ENCODE measurements around the gene MAP4K1.

The MAP4K1 gene

DNA sequence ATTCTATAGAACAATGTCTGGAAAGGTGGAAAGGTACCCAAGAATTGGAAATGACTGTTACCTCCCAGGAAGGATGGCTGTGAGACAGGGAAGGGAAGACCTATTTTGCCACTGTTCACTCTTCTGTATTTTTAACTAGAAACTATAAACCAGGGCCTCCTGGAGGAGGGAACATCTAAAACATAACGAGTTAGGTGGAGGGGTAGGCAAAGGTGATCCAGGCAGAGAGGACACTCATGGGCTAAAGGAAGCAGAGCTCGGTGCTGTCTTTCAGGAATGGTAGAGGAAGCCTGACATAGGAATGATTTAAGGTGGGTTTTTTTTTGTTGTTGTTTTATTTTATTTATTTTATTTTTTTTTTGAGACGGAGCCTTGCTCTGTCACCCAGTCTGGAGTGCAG is 7.1 kb upstream of the MAP4K1 start:
- TF ChIP-seq CTCF (conservative IDR thresholded peaks at IDR 0.05; ENCODE audit: control insufficient read depth, insufficient read depth, low read depth, low read length), result no peak
- DNase-seq (ENCODE audit: low read depth), result no peak
- no peak overlapping the region for H3K4me3 ChIP-seq (ENCODE audit: control insufficient read depth, low read depth, low read length)

- peak overlapping the region; percentile 87 for H3K4me3 ChIP-seq (ENCODE audit: control insufficient read depth, low read depth, low read length)
- DNase-seq (ENCODE audit: low read depth), result no peak
- TF ChIP-seq CTCF (conservative IDR thresholded peaks at IDR 0.05; ENCODE audit: control insufficient read depth, insufficient read depth, low read depth, low read length), result no peak
Measured at GRCh38 chr19:38619361-38620174, 1.8 kb upstream of the MAP4K1 start.

DNA sequence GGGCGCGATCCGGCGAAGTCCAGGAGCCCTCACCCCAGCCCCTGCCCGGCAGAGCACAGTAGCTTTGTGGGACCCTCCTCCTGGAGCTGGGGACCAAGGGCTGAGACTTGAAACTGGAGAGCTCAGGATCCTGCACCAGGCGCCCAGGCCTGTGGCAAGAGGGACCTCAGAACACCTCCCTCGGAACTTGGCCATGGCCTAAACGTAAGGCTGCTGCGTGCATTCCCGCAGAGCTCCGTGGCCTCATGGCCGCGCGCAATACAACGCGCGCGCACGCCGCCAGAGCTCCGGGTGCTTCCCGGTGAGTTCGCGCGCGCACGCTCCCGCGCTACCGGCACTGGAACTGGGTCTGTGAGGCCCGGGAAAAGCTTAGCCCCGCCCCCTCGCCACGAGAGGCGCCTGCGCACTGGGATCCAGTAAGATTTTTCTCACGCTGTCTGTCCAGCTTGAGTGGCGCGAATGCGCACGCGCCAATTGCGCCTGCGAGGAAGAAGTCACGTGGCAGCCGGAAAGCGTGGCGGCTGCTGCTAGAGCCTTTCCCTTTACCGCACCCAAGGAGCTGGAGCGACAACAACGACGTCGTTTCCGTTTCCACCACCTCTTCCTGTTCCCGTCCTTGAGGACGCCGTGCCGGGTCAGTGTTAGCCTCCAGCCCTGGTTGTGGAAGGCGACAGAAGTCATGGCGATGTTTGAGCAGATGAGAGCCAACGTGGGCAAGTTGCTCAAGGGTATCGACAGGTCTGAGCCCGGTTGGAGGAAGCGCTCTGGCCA is 1.0 kb upstream of the MAP4K1 start, which contains the start of gene EIF3K:
Gene EIF3K (plus strand): TSS at position 599 of the 771 bp plus-strand sequence. CDS start 81 bp downstream, at position 680.
- no peak for TF ChIP-seq CTCF (conservative IDR thresholded peaks at IDR 0.05; ENCODE audit: control insufficient read depth, insufficient read depth, low read depth, low read length)
- DNase-seq (ENCODE audit: low read depth), result peak; percentile 99
- H3K4me3 ChIP-seq (ENCODE audit: control insufficient read depth, low read depth, low read length), result peak within 1 kb of the TSS; percentile 87

DNA sequence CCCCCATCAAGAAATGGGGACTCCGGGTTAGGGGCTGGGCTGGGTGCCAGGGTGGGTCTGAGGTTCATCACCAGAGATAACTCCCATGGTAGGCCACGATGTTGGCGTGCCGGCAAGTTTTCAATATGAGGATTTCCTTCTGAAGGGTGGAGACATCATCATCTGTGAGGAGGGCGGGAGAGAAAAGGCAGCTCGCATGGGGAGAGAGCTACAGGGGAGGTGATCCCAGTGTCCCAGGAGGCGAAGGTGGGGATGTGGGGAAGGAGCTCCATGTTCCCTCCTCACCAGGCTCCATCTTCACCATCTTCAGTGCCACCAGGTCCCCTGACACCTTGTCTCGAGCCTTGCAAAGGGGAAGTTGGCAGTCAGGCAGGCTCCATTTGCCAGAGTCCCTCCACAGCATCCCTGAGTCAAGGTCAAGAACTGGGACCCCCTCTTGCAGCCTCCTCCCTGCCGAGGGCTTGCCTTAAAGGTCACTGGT is 430 bp downstream of the MAP4K1 start:
- no peak for TF ChIP-seq CTCF (conservative IDR thresholded peaks at IDR 0.05; ENCODE audit: control insufficient read depth, insufficient read depth, low read depth, low read length)
- H3K4me3 ChIP-seq (ENCODE audit: control insufficient read depth, low read depth, low read length), result no peak overlapping the region
- DNase-seq (ENCODE audit: low read depth), result no peak

DNA sequence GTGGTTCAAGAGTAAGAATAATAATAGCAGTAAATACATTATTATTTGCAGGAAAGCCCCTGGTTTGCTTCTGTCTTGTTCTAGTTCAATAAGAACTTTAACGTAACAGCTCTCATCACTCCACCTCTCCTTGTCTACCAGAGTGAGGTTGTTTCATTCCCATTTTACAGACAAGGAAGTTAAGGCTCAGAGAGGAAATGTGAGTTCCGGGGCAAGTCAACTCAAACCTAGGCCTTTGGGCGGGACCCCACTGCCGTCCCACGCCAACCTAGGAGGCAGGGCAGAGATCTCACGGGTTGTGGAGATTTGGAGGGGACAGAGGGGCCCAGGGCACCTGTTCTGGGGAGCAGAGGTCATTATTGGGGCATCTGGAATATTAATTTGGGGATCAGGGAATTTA is 1.5 kb downstream of the MAP4K1 start:
- no peak overlapping the region for H3K4me3 ChIP-seq (ENCODE audit: control insufficient read depth, low read depth, low read length)
- no peak for DNase-seq (ENCODE audit: low read depth)
- no peak for TF ChIP-seq CTCF (conservative IDR thresholded peaks at IDR 0.05; ENCODE audit: control insufficient read depth, insufficient read depth, low read depth, low read length)

- no peak overlapping the region for H3K4me3 ChIP-seq (ENCODE audit: control insufficient read depth, low read depth, low read length)
- no peak for DNase-seq (ENCODE audit: low read depth)
- no peak for TF ChIP-seq CTCF (conservative IDR thresholded peaks at IDR 0.05; ENCODE audit: control insufficient read depth, insufficient read depth, low read depth, low read length)
Measured at GRCh38 chr19:38615007-38615581, 2.7 kb downstream of the MAP4K1 start.
